ENCODE data around the gene CFD.

- no peak for TF ChIP-seq CTCF (conservative IDR thresholded peaks at IDR 0.05; ENCODE audit: low read length)
- no peak for TF ChIP-seq EZH2phosphoT487 (IDR thresholded peaks at IDR 0.05; ENCODE audit: borderline replicate concordance)
Measured at GRCh38 chr19:811506-812048, 47.9 kb upstream of the CFD start.
